Ovary (tissue), 9 donors: ENCODE results near the gene PIK3R6. TPM values are rescaled to one million over a fixed set of nuclear protein-coding genes. Genes with fewer than 3 reads are reported as not detected.

Experiments
- DNase-seq, 5 donors: peaks; one replicate each; pipeline ENCODE4 v3.0.0-alpha.2; 2019 to 2020
- H3K27ac ChIP-seq, 2 donors: fragments of 200-600 bp; one replicate each; pipeline versions ENCODE4 v1.5.1 to v1.8.0; 2019 to 2022
- H3K27me3 ChIP-seq: fragments of 200-600 bp; one replicate; pipeline ENCODE4 v1.8.0; 2022
- H3K36me3 ChIP-seq: fragments of 200-600 bp; sonication (generic); one replicate; pipeline ENCODE4 v1.5.1; 2019
- H3K4me1 ChIP-seq: one replicate; pipeline ENCODE4 v1.8.1; 2013; ENCODE audit warnings: mild to moderate bottlenecking, moderate library complexity; ENCODE audit not compliant: insufficient read depth
- H3K4me3 ChIP-seq: fragments of 200-600 bp; sonication (generic); one replicate; pipeline ENCODE4 v1.5.1; 2017
- H3K9me3 ChIP-seq, 2 donors: fragments of 200-600 bp in 1 of 2; sonication (generic) in 1 of 2; one replicate each; pipeline versions ENCODE4 v1.5.1 to v1.8.1; 2013 to 2019; ENCODE audit warnings: mild to moderate bottlenecking in 1 of 2, moderate library complexity in 1 of 2
- CTCF ChIP-seq, 3 donors: fragments of 450-650 bp in 2 of 3; fragments of 200-600 bp in 1 of 3; IDR thresholded peaks; one replicate each; pipeline versions ENCODE4 v1.5.1 to v1.8.0; 2016 to 2022; ENCODE audit warnings: antibody characterized with exemption in 3 of 3, mild to moderate bottlenecking in 1 of 3
- EP300 ChIP-seq: sonication (generic); formaldehyde crosslinking; IDR thresholded peaks from one replicate; pipeline ENCODE4 v1.6.1; 2017; ENCODE audit warnings: antibody characterized with exemption
- POLR2A ChIP-seq: fragments of 450-650 bp; IDR thresholded peaks from one replicate; pipeline ENCODE4 v1.6.1; 2017; ENCODE audit warnings: antibody characterized with exemption, mild to moderate bottlenecking, moderate library complexity
- WGBS, 3 donors: extraction: QIAGEN DNeasy Blood & Tissue Kit in 1 of 3; methylation state at CpG; one replicate each; pipeline versions ENCODE4 v1.1.5 to v1.1.7; 2013 to 2017; 5-methylcytosine and 5-hydroxymethylcytosine counted together
- intact Hi-C, 4 donors: fragments of 100-400 bp; cut with DNase I; formaldehyde crosslinking; loops; one replicate each; pipeline versions ENCODE4 v1.11.0 to v1.15.1; 2022 to 2023
- polyA plus RNA-seq, 2 donors: library from polyadenylated mRNA; stranded (reverse); fragments of 200-250 nt in 1 of 2; fragments of 350-450 nt in 1 of 2; fragmentation: Illumina TruSeq in 1 of 2; extraction: RNeasy Lipid Tissue Mini Kit (QIAGEN cat#74804) in 1 of 2; gene quantifications; one replicate each; pipeline ENCODE4 v1.2.3, GENCODE V29; 2013 to 2014
- total RNA-seq, 7 donors: library from RNA; depleted of rRNA in 2 of 7; stranded (reverse); fragments of >200 nt in 2 of 7; fragmentation: NEBNext Ultra II Directional in 3 of 7; extraction: Animal tissue kit (Norgen Biotek cat#: 25700) in 3 of 7; gene quantifications; one replicate each; pipeline versions ENCODE4 v1.1.0 to v1.2.4, GENCODE V29; 2016 to 2023
- donor health status: DM: no; HTN: no; CAD: no; lungs with moderate emphysema.
- donor health status: DM: no; HTN: no; CAD: no.
- donor health status: Bipolar disorder and iron deficiency.
- donor health status: DM: yes; HTN: yes; CAD: no.
- donor health status: DM: no; HTN: no; CAD: no.
- donor health status: DM: yes; HTN: yes; CAD: no.

The PIK3R6 gene
- total and polyA plus RNA-seq, 9 donors = 0.12 to 0.93 (median 0.23) TPM

GRCh38 chr17:8762012-8762411 is 105.5 kb downstream of the PIK3R6 start:
- no peaks in the 10 kb centered on the region for H3K27me3 ChIP-seq
- no peaks in the 10 kb centered on the region for H3K4me1 ChIP-seq
- H3K4me3 ChIP-seq = no peak overlapping the region
- no peak for DNase-seq
- no peaks in the 10 kb centered on the region for H3K36me3 ChIP-seq
- H3K9me3 ChIP-seq = no peaks in the 10 kb centered on the region
- intact Hi-C loops = no loop called here
- no peak for TF ChIP-seq CTCF (IDR thresholded peaks at IDR 0.05)
- no peak for TF ChIP-seq EP300
- no peak for TF ChIP-seq POLR2A
- WGBS, 3 donors = 81 to 88% (median 84%) methylated on average over 8 of the region's 8 CpGs
- H3K27ac ChIP-seq = no peak overlapping the region

GRCh38 chr17:8758137-8758596 is 109.3 kb downstream of the PIK3R6 start, which contains the start of gene SPDYE4:
SPDYE4 (minus strand) TSS chr17:8758546; CDS start chr17:8758382, 164 bp downstream.
- no peaks in the 10 kb centered on the region for H3K36me3 ChIP-seq
- no peaks in the 10 kb centered on the region for H3K27me3 ChIP-seq
- TF ChIP-seq EP300 (no peak), CTCF (IDR thresholded peaks at IDR 0.05) (no peak), POLR2A (no peak)
- no peak within 1 kb of the TSS for H3K4me3 ChIP-seq
- H3K27ac ChIP-seq = no peak within 1 kb of the TSS
- WGBS, 3 donors = 89 to 92% (median 92%) methylated on average over 15 of the region's 15 CpGs
- DNase-seq = no peak
- no peaks in the 10 kb centered on the region for H3K4me1 ChIP-seq
- intact Hi-C loops = no loop called here
- H3K9me3 ChIP-seq = no peaks in the 10 kb centered on the region

- no peak overlapping the region for H3K27ac ChIP-seq
- H3K9me3 ChIP-seq = no peaks in the 10 kb centered on the region
- no peaks in the 10 kb centered on the region for H3K36me3 ChIP-seq
- H3K4me1 ChIP-seq = no peaks in the 10 kb centered on the region
- no peak for TF ChIP-seq CTCF (IDR thresholded peaks at IDR 0.05)
- no peak for TF ChIP-seq EP300
- no peak for TF ChIP-seq POLR2A
- no peaks in the 10 kb centered on the region for H3K27me3 ChIP-seq
- intact Hi-C loops = no loop called here
- no peak for DNase-seq
- WGBS, 3 donors = 72 to 80% (median 78%) methylated on average over 13 of the region's 13 CpGs
- no peak overlapping the region for H3K4me3 ChIP-seq
Observed at GRCh38 chr17:8757189-8757588, 110.3 kb downstream of the PIK3R6 start.

GRCh38 chr17:8755590-8756255 is 111.8 kb downstream of the PIK3R6 start:
- Histone ChIP-seq H3K4me1 (no peaks in the 10 kb centered on the region), H3K27me3 (no peaks in the 10 kb centered on the region), H3K4me3 (no peak overlapping the region), H3K9me3 (no peaks in the 10 kb centered on the region), H3K27ac (no peak overlapping the region), H3K36me3 (no peaks in the 10 kb centered on the region)
- 90 to 94% (median 91%) methylated on average over 12 of the region's 12 CpGs for WGBS, 3 donors
- no peak for DNase-seq
- intact Hi-C loops = no loop called here
- TF ChIP-seq CTCF (IDR thresholded peaks at IDR 0.05) (no peak), EP300 (no peak), POLR2A (no peak)
